ENCODE measurements around the gene ZNF483.

- no peak for TF ChIP-seq POLR2A (IDR thresholded peaks at IDR 0.05)
- no peak for TF ChIP-seq POLR2AphosphoS5 (IDR thresholded peaks at IDR 0.05)
Measured at GRCh38 chr9:111610149-111610548, 85.2 kb downstream of the ZNF483 start.
